ENCODE measurements around the gene CACNA2D2. TPM values are rescaled to one million over a fixed set of nuclear protein-coding genes. Genes with fewer than 3 reads are reported as not detected.

Gene CACNA2D2
- total and polyA plus RNA-seq, 2 of the 4 experiments (the other 2 are of a cell fraction): 0.15 TPM; not detected in 1

GRCh38 chr3:50314816-50315215 lies 188.6 kb downstream of the CACNA2D2 start:
- Histone ChIP-seq H2BK5ac (ENCODE audit: low read depth, low read length, poor library complexity, severe bottlenecking) (no peak overlapping the region), H3K4me2 (ENCODE audit: low read depth, low read length) (no peak overlapping the region), H3K4me1 (ENCODE audit: control insufficient read depth, insufficient read depth, low read length) (peaks cover 9% of the 10 kb centered on the region; the same call in 1 of the 2 replicates), H3K18ac (ENCODE audit: low read depth, low read length) (no peak overlapping the region), H3K9ac (ENCODE audit: low read depth, low read length) (no peak overlapping the region), H4K91ac (ENCODE audit: insufficient read depth, low read depth, low read length) (no peak overlapping the region), H2BK15ac (ENCODE audit: low read depth, low read length) (no peak overlapping the region), H3K23ac (ENCODE audit: low read depth, low read length) (no peak overlapping the region), H2BK120ac (ENCODE audit: low read depth, low read length) (no peak overlapping the region), H3K56ac (ENCODE audit: extremely low read depth, insufficient read depth, low read length) (no peak overlapping the region), H2AK9ac (replicated peaks; ENCODE audit: low read depth, low read length, poor library complexity) (no peak overlapping the region), H4K20me1 (ENCODE audit: insufficient read depth, low read length) (0 out of 2 replicates have a peak, but pooled peaks cover 13% of the 10 kb centered on the region), H4K5ac (ENCODE audit: low read depth, low read length) (no peak overlapping the region), H3K4me3 (ENCODE audit: insufficient read depth, low read depth, low read length) (no peak overlapping the region), H3K9me1 (ENCODE audit: insufficient read depth, low read length) (peaks cover 18% of the 10 kb centered on the region), H3K4ac (ENCODE audit: low read depth, low read length) (no peak overlapping the region), H3K36me3 (ENCODE audit: control insufficient read depth, insufficient read depth, low read length) (peaks cover 38% of the 10 kb centered on the region), H3K9me3 (ENCODE audit: control insufficient read depth, insufficient read depth, low read length) (no peaks in the 10 kb centered on the region), H4K8ac (ENCODE audit: low read depth in 2 of 2, low read length in 2 of 2) (no peak overlapping the region), H3K27ac (ENCODE audit: insufficient read depth, low read length) (no peak overlapping the region), H2BK20ac (ENCODE audit: low read depth, low read length) (no peak overlapping the region), H3K79me1 (ENCODE audit: low read depth in 1 of 2, low read length in 2 of 2) (peaks cover 18 to 40% of the 10 kb centered on the region in 2 experiments), H3K14ac (replicated peaks; ENCODE audit: low read depth, low read length) (no peak overlapping the region), H2AFZ (replicated peaks; ENCODE audit: low read length, poor library complexity) (no peak overlapping the region), H3K27me3 (ENCODE audit: control insufficient read depth, insufficient read depth, low read length) (no peaks in the 10 kb centered on the region), H2AK5ac (ENCODE audit: low read depth, low read length) (no peak overlapping the region)
- DNase-seq: no peak
- TF ChIP-seq ELK1 (IDR thresholded peaks at IDR 0.05; ENCODE audit: borderline replicate concordance, low read depth, low read length): no peak
- TF ChIP-seq NFE2L2 (IDR thresholded peaks at IDR 0.05; ENCODE audit: low read depth, low read length): no peak
- TF ChIP-seq RAD21 (IDR thresholded peaks at IDR 0.05; ENCODE audit: low read length): no peak
- TF ChIP-seq POLR2A (IDR thresholded peaks at IDR 0.05; ENCODE audit: low read depth, low read length): no peak
- TF ChIP-seq CTCF (conservative IDR thresholded peaks at IDR 0.05; ENCODE audit: low read depth, low read length): no peak
- TF ChIP-seq RFX5 (IDR thresholded peaks at IDR 0.05; ENCODE audit: low read depth, low read length): no peak
- TF ChIP-seq RCOR1 (IDR thresholded peaks at IDR 0.05; ENCODE audit: insufficient replicate concordance, low read length): no peak
- TF ChIP-seq CEBPB (IDR thresholded peaks at IDR 0.05; ENCODE audit: low read depth, low read length): no peak
- in situ Hi-C loops (cut with MboI; ENCODE audit: low sequenced_read_pairs): no loop called here
- no peak for ATAC-seq (ENCODE audit: low read depth)
- POLR2A ChIA-PET (ENCODE audit: unreplicated experiment): no interaction called here
- intact Hi-C loops (cut with micrococcal nuclease): no loop called here
- CTCF ChIA-PET: no interaction called here
- no TSS peak for BruUV-seq (replicated peaks)
- dilution Hi-C loops (cut with HindIII; ENCODE audit: low sequenced_read_pairs, unreplicated experiment): no loop called here
- WGBS, 2 experiments (ENCODE audit: extremely low coverage in 2 of 2, insufficient read length in 1 of 2): no CpG with 5 or more reads among the region's 4 CpGs
